Muscle of arm (tissue), 12 donors: Measurements from ENCODE around the gene CCL22. TPM values are rescaled to one million over a fixed set of nuclear protein-coding genes. Genes with fewer than 3 reads are reported as not detected.

Experiments
- DNase-seq: peaks from one replicate; pipeline ENCODE4 v3.0.0-alpha.2; 2013
- polyA plus RNA-seq, 12 donors: library from polyadenylated mRNA; unstranded; fragments of 120-200 nt; gene quantifications; one replicate each; pipeline ENCODE4 v1.2.1, GENCODE V29; 2013; ENCODE audit not compliant: insufficient read length in 12 of 12

The CCL22 gene
- polyA plus RNA-seq, 12 donors = 0.05 to 0.88 (median 0.11) TPM; not detected in 3

GRCh38 chr16:57347858-57348257 lies 10.7 kb upstream of the CCL22 start:
- DNase-seq = no peak

- no peak for DNase-seq
Observed at GRCh38 chr16:57348327-57348726, 10.3 kb upstream of the CCL22 start.

- DNase-seq = no peak
Observed at GRCh38 chr16:57349212-57350031, 9.2 kb upstream of the CCL22 start.

GRCh38 chr16:57352636-57353047 lies 5.9 kb upstream of the CCL22 start:
- no peak for DNase-seq

GRCh38 chr16:57354311-57354710 lies 4.3 kb upstream of the CCL22 start:
- no peak for DNase-seq

- DNase-seq = no peak
Observed at GRCh38 chr16:57355898-57356414, 2.6 kb upstream of the CCL22 start.

- DNase-seq = no peak
Observed at GRCh38 chr16:57356547-57356946, 2.0 kb upstream of the CCL22 start.

GRCh38 chr16:57357330-57358085 lies 1.1 kb upstream of the CCL22 start:
- DNase-seq = no peak

- DNase-seq = no peak
Observed at GRCh38 chr16:57358086-57358420, 530 bp upstream of the CCL22 start.

- no peak for DNase-seq
Observed at GRCh38 chr16:57360321-57360935, 1.8 kb downstream of the CCL22 start.

- DNase-seq = no peak
Observed at GRCh38 chr16:57361404-57361803, 2.8 kb downstream of the CCL22 start.

- no peak for DNase-seq
Observed at GRCh38 chr16:57364143-57364542, 5.6 kb downstream of the CCL22 start.

- no peak for DNase-seq
Observed at GRCh38 chr16:57366544-57367040, 8.0 kb downstream of the CCL22 start.

- DNase-seq = no peak
Observed at GRCh38 chr16:57367116-57367752, 8.7 kb downstream of the CCL22 start.

- no peak for DNase-seq
Observed at GRCh38 chr16:57371494-57372371, 13.2 kb downstream of the CCL22 start.

GRCh38 chr16:57372372-57373116 lies 14.0 kb downstream of the CCL22 start, which contains the start of gene CX3CL1:
Gene CX3CL1, plus strand, starts transcription at chr16:57372490. Its CDS starts 79 bp downstream, at chr16:57372569.
- peak; percentile 43 for DNase-seq

GRCh38 chr16:57373117-57373947 lies 14.7 kb downstream of the CCL22 start:
- DNase-seq = no peak

- DNase-seq = no peak
Observed at GRCh38 chr16:57374067-57374534, 15.5 kb downstream of the CCL22 start.
